GM13976 (cell line): ENCODE results near the gene ZNF692.

Experiments used
- DNase-seq: peaks from one replicate; pipeline ENCODE4 v3.0.0; 2012; ENCODE audit warnings: low spot score
- CTCF ChIP-seq: IDR thresholded peaks from 2 replicates; pipeline ENCODE4 v1.5.1; 2012; ENCODE audit warnings: borderline replicate concordance, mild to moderate bottlenecking; ENCODE audit not compliant: insufficient read depth; ENCODE audit errors: extremely low read depth, missing control alignments, control extremely low read depth
- in situ Hi-C: fragments of 300-500 bp; cut with MboI; formaldehyde crosslinking; loops from one replicate; pipeline ENCODE4 v1.12.0; 2022; ENCODE audit warnings: low sequenced_read_pairs, mixed read lengths, inconsistent platforms; ENCODE audit not compliant: unreplicated experiment

ZNF692 gene

GRCh38 chr1:248858891-248859889, at the start of gene ZNF692:
Gene ZNF692 (minus strand): TSS chr1:248859085. CDS start chr1:248858309, 776 bp downstream.
- peak; percentile 98 for DNase-seq
- TF ChIP-seq CTCF: no peak
- in situ Hi-C loops: no loop called here

GRCh38 chr1:248906753-248907661, 48.1 kb upstream of the ZNF692 start:
- TF ChIP-seq CTCF: no peak
- in situ Hi-C loops: no loop called here
- no peak for DNase-seq

GRCh38 chr1:248906009-248906752, 47.3 kb upstream of the ZNF692 start, which contains the start of gene PGBD2:
Gene PGBD2 (plus strand): TSS chr1:248906235. CDS start chr1:248913863, 7,628 bp downstream.
- peak; percentile 84 for TF ChIP-seq CTCF
- peak; percentile 99 for DNase-seq
- in situ Hi-C loops: no loop called here

- TF ChIP-seq CTCF: no peak
- in situ Hi-C loops: no loop called here
- no peak for DNase-seq
Measured at GRCh38 chr1:248905662-248906008, 46.8 kb upstream of the ZNF692 start.

GRCh38 chr1:248904437-248905216, 45.7 kb upstream of the ZNF692 start:
- no peak for TF ChIP-seq CTCF
- in situ Hi-C loops: no loop called here
- no peak for DNase-seq
